HEK293T (cell line): ENCODE data around the gene ITGA8.
"Not testable (repeated sequence)": the region's sequence is repeated elsewhere in the genome, so short reads cannot be mapped to it uniquely, and the experiment has no call there.

Experiments
- CTCF ChIA-PET: fragments of 350-600 bp; formaldehyde crosslinking; extraction: SDS; loops from one replicate; lab custom pipeline; 2021; ENCODE audit warnings: antibody characterized with exemption, inconsistent platforms; lab: Yijun Ruan, JAX
- POLR2A ChIA-PET: fragments of 350-600 bp; formaldehyde crosslinking; extraction: SDS; loops from one replicate; lab custom pipeline; 2020; ENCODE audit warnings: antibody characterized with exemption, inconsistent platforms; lab: Yijun Ruan, JAX
- DNase-seq: peaks from one replicate; pipeline ENCODE4 v3.0.0; 2012; ENCODE audit warnings: mixed read lengths; ENCODE audit errors: extremely low spot score
- ARNT ChIP-seq: fragments of 450-650 bp; IDR thresholded peaks from 2 replicates; pipeline ENCODE4 v1.6.1; 2017; ENCODE audit warnings: mild to moderate bottlenecking
- BHLHE40 ChIP-seq: fragments of 450-650 bp; IDR thresholded peaks from 2 replicates; pipeline ENCODE4 v1.6.1; 2016; ENCODE audit warnings: mild to moderate bottlenecking, moderate library complexity, borderline replicate concordance
- CTBP1 ChIP-seq: fragments of 450-650 bp; IDR thresholded peaks from 2 replicates; pipeline ENCODE4 v1.6.1; 2016; ENCODE audit warnings: borderline replicate concordance
- ELF4 ChIP-seq: fragments of 450-650 bp; IDR thresholded peaks from 2 replicates; pipeline ENCODE4 v1.6.1; 2017; ENCODE audit warnings: antibody characterized with exemption
- FOXA1 ChIP-seq: fragments of 450-650 bp; IDR thresholded peaks from 2 replicates; pipeline ENCODE4 v1.6.1; 2016; ENCODE audit warnings: mild to moderate bottlenecking
- FOXK2 ChIP-seq: fragments of 450-650 bp; IDR thresholded peaks from 2 replicates; pipeline ENCODE4 v1.6.1; 2016; ENCODE audit warnings: mild to moderate bottlenecking
- FOXM1 ChIP-seq: fragments of 450-650 bp; IDR thresholded peaks from 2 replicates; pipeline ENCODE4 v1.6.1; 2017; ENCODE audit warnings: mild to moderate bottlenecking, borderline replicate concordance
- HDGF ChIP-seq: fragments of 450-650 bp; IDR thresholded peaks from 2 replicates; pipeline ENCODE4 v1.6.1; 2017; ENCODE audit warnings: antibody characterized with exemption, borderline replicate concordance
- L3MBTL2 ChIP-seq: fragments of 450-650 bp; conservative IDR thresholded peaks from 2 replicates; pipeline ENCODE4 v1.6.1; 2016; ENCODE audit warnings: mild to moderate bottlenecking
- LEF1 ChIP-seq: fragments of 450-650 bp; IDR thresholded peaks from 2 replicates; pipeline ENCODE4 v1.6.1; 2017; ENCODE audit warnings: mild to moderate bottlenecking, borderline replicate concordance
- NFRKB ChIP-seq: fragments of 450-650 bp; IDR thresholded peaks from 2 replicates; pipeline ENCODE4 v1.6.1; 2016; ENCODE audit warnings: mild to moderate bottlenecking, moderate library complexity
- PKNOX1 ChIP-seq: fragments of 450-650 bp; IDR thresholded peaks from 2 replicates; pipeline ENCODE4 v1.6.1; 2016
- SP1 ChIP-seq: fragments of 450-650 bp; IDR thresholded peaks from 2 replicates; pipeline ENCODE4 v1.6.1; 2017
- SUZ12 ChIP-seq: fragments of 450-650 bp; IDR thresholded peaks from 2 replicates; pipeline ENCODE4 v1.6.1; 2016; ENCODE audit warnings: mild to moderate bottlenecking
- TARDBP ChIP-seq: fragments of 450-650 bp; IDR thresholded peaks from 2 replicates; pipeline ENCODE4 v1.6.1; 2016
- ZNF384 ChIP-seq: fragments of 450-650 bp; IDR thresholded peaks from 2 replicates; pipeline ENCODE4 v1.6.1; 2016

The ITGA8 gene

GRCh38 chr10:15719899-15720634, at the start of gene ITGA8:
Gene ITGA8, minus strand, starts transcription at chr10:15719922. Its CDS starts 151 bp downstream, at chr10:15719771.
- TF ChIP-seq ARNT (no peak), L3MBTL2 (peak; percentile 28; the same call in 1 of the 2 replicates)
- ChIA-PET POLR2A (interaction anchor here (1.5 to 1.8 kb wide), 2 partner anchors 140 to 281 kb away, joined by 5 to 7 read pairs; partner anchors contain the start of gene MINDY3), CTCF (interaction anchor here (0.5 to 3.4 kb wide), 24 partner anchors 18 to 1848 kb away, joined by 3 to 15 read pairs (median 4); no protein-coding TSS in a partner anchor)
- peak; percentile 67 for DNase-seq

- POLR2A ChIA-PET: no interaction called here
- no peak for DNase-seq
- CTCF ChIA-PET: interaction anchor here (0.6 kb wide), 1 partner anchor 13 kb away, joined by 4 read pairs; no protein-coding TSS in a partner anchor
These were observed 45.3 kb upstream of the ITGA8 start for GRCh38 chr10:15764892-15765454.

GRCh38 chr10:15763006-15763405, 43.3 kb upstream of the ITGA8 start:
- POLR2A ChIA-PET: no interaction called here
- CTCF ChIA-PET: no interaction called here
- no peak for TF ChIP-seq SUZ12
- TF ChIP-seq FOXM1: no peak
- TF ChIP-seq BHLHE40: no peak
- TF ChIP-seq LEF1: no peak
- no peak for TF ChIP-seq ZNF384
- TF ChIP-seq NFRKB: no peak
- TF ChIP-seq SP1: no peak
- TF ChIP-seq HDGF: no peak
- DNase-seq: no peak

More at GRCh38 chr10:15764892-15765454, 45.3 kb upstream of the ITGA8 start:
- TF ChIP-seq PKNOX1: no peak
- TF ChIP-seq HDGF: no peak
- no peak for TF ChIP-seq SP1
- TF ChIP-seq ELF4: no peak
- no peak for TF ChIP-seq BHLHE40
- TF ChIP-seq ARNT: no peak
- no peak for TF ChIP-seq FOXA1
- TF ChIP-seq SUZ12: no peak
- TF ChIP-seq LEF1: no peak

GRCh38 chr10:15762239-15762638, 42.5 kb upstream of the ITGA8 start:
- POLR2A ChIA-PET, DNase-seq: not testable (repeated sequence)

GRCh38 chr10:15761224-15761623, 41.5 kb upstream of the ITGA8 start:
- DNase-seq, CTCF ChIA-PET, POLR2A ChIA-PET: not testable (repeated sequence)

More at GRCh38 chr10:15762239-15762638, 42.5 kb upstream of the ITGA8 start:
- CTCF ChIA-PET: not testable (repeated sequence)

GRCh38 chr10:15760681-15761080, 41.0 kb upstream of the ITGA8 start:
- ChIA-PET CTCF (no interaction called here), POLR2A (no interaction called here)
- no peak for TF ChIP-seq ARNT
- no peak for TF ChIP-seq TARDBP
- no peak for TF ChIP-seq PKNOX1
- no peak for TF ChIP-seq ZNF384
- no peak for TF ChIP-seq L3MBTL2
- TF ChIP-seq CTBP1: no peak
- TF ChIP-seq SUZ12: no peak
- no peak for TF ChIP-seq BHLHE40
- TF ChIP-seq NFRKB: no peak
- TF ChIP-seq SP1: no peak
- no peak for TF ChIP-seq ELF4
- TF ChIP-seq FOXA1: no peak
- TF ChIP-seq FOXK2: no peak
- TF ChIP-seq FOXM1: no peak
- no peak for TF ChIP-seq LEF1
- TF ChIP-seq HDGF: no peak
- DNase-seq: no peak

GRCh38 chr10:15759265-15759664, 39.5 kb upstream of the ITGA8 start:
- CTCF ChIA-PET: no interaction called here
- no peak for TF ChIP-seq FOXK2
- no peak for TF ChIP-seq ZNF384
- no peak for TF ChIP-seq ARNT
- TF ChIP-seq SP1: no peak
- no peak for TF ChIP-seq HDGF
- TF ChIP-seq LEF1: no peak
- TF ChIP-seq L3MBTL2: no peak
- no peak for TF ChIP-seq BHLHE40
- TF ChIP-seq SUZ12: no peak
- TF ChIP-seq PKNOX1: no peak
- TF ChIP-seq TARDBP: no peak
- no peak for TF ChIP-seq CTBP1
- TF ChIP-seq FOXM1: no peak
- DNase-seq: no peak
- POLR2A ChIA-PET: no interaction called here
